ENCODE measurements around the gene VARS2.
"Not testable (repeated sequence)": the region's sequence is repeated elsewhere in the genome, so short reads cannot be mapped to it uniquely, and the experiment has no call there.

VARS2 gene

DNA sequence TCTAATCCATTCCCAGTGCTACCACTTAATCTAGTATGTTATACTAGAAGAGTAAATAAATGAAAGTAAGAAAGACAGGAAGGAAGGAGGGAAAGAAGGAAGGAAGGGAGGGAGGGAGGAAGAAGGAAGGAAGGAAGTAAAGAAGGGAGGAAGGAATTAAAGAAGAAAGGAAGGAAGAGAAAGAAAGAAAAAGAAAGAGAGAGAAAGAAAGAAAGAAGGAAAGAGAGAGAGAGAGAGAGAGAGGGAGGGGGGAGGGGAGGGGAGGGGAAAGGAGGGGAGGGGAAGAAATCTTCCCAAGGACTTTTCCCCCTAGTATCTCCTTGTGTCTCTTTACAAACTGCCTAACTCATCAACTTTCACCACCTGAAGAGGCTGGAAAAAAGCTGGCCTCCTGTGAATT is 48.7 kb downstream of the VARS2 start:
- DNase-seq (ENCODE audit: low spot score) = no peak

DNA sequence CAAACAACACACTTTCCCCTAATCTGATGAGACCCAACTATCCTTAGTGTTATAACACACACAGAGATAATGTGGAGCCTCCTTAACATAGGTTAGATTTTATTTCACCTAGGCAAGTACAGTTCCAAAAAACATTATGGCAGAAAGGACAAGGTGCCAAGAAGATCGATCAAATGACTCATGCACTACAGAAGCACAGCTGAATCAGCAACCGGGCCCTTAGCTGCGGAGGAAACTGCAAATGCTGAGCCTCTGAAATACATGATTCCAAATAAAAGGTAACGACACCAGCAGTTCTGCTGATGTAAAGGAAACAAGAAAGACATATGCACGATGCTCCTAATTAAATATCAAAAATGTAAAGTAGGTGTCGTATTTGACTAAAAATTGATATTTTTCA is 49.6 kb downstream of the VARS2 start:
- DNase-seq (ENCODE audit: low spot score) = no peak

DNA sequence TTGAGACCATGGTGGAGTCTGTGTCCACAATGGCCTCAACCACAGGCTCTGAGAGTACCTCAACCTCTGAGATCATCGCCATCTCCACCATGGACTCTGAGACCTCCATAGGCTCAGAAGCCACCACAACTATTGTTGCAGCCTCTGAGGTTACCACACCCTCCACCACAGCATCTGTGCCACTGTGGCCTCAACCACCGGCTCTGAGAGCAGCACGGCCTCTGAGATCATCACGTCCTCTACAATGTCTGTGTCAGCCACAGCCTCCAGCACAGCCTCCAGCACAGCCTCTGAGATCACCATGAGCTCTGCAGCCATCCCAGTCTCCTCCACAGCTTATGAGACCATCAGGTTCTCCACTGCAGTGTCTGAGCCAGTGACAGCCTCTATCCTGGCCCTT is 50.0 kb downstream of the VARS2 start:
- DNase-seq (ENCODE audit: low spot score) = no peak

DNA sequence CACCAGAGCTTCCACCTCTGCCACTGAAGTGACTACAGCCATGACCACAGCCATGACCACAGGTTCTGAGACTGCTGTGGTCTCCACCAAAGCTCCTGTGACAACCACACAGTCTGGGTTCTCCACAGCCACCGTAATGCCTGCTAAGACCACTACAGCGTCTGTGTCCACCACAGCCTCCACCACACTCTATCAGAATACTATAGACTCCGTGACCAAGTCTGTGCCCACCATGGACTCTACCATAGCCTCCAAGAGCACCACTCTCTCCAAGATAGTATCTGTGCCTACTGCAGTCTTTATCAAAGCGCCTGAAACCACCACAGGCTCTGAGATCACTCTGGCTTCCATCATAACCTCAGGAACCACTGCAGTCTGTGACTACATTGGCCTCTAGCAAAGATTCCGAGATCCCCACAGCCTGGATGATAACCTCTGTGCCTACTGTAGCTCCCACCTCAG is 51.1 kb downstream of the VARS2 start:
- no peak for DNase-seq (ENCODE audit: low spot score)

DNA sequence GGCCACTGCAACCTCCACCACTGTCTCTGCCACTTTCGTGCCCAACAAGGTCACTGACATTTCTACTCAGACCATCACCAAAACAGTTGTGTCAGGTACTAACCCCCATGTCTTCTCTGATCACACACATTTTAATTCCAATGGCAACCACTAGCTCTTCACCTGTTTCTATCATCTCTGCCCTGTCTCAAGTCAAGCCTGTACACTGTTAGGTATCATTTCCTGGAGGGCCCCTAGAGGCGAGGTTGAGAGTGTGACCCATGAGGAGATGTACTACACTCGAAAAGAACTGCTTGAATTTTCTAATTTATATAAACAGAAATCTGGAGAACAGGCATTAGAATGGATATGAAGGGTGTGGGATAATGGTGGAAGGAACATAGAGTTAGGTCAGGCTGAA is 52.1 kb downstream of the VARS2 start:
- DNase-seq (ENCODE audit: low spot score) = no peak

DNA sequence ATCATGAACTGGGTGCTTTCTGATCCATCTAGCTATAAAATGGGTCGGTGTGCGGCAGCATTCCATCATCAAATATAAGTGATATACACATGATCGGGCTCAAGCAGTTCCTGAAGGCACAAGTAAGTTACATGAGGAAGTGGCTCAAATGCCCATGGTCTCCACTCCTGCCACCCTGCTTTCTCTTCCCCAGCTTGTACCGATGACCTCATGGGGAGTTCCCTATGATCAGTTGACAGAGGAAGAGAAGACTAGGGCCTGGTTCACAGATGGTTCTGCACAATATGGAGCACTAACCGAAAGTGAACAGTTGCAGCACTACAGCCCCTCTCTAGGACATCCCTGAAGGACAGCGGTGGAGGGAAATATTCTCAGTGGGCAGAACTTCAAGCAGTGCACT is 55.1 kb downstream of the VARS2 start:
- not testable (repeated sequence) for DNase-seq (ENCODE audit: low spot score)

DNA sequence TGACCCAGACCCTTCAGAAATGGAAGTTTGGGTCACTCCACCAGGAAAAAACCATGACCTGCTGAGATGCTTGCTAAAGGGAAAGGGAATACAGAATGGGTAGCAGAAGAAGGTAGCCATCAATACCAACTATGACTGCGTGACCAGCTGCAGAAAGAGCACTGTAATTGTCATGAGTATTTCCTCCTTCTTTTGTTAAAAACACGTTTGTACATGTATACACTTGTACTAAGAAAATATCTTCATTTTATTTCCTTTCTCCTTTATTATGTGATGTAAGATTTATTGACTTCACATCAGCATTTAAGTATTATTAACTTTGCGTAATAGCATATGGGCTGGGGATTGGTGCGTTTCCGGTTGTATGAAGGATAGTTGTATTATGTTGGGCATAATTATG is 56.9 kb downstream of the VARS2 start:
- no peak for DNase-seq (ENCODE audit: low spot score)

DNA sequence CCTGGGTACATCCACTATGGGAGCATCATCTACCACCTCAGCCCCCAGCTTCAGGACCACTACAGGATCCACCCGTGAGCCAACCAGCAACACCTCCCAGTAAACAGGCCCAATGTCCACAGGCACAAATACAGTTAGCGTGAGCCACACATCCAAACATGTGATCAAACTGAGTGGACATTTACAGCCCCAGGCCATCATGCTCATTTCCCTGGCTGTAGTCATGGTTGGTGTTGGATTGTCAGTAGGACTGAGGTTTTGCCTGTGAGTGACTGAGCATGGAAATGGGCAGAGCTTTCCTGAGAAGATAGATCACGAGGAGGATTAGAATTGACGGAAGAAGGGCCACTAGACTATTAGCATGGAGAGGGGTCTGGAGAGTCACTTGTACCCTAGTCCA is 58.8 kb downstream of the VARS2 start:
- DNase-seq (ENCODE audit: low spot score) = no peak

DNA sequence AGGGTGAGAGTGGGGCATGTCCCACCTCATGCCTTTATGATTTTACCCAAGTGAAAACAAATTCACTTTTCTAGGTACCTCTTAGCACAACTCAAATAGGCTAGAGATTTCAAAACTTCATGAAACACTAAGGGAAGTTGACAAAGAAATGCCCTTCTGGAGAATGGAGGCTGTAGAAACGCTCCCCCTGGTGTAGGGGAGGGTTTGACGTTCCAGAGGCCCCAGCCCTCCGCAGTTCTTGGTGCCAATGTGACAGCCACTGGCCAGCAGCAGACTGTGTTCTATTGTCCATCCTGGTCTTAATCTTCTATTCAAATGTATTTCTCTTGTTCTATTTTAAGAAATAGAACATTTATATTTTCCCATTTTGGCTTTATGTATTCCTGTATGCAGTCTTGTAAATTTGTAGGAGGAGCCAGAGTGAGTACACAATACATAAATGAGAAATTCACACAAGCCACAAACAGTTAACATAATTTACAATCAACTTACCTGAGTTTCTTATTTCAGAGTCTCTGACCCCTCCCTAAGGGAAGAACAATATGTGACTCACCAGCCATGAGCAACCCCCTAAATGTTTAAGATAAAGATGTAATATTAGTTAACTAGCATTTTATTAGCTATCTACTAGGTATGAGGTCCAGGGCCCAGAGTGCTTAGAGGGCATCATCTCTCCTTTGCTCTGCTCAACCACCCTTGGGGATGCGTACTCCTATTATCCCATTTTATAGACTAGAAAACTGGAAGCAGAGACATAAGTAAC is 60.6 kb downstream of the VARS2 start:
- DNase-seq (ENCODE audit: low spot score) = no peak
